Liver (tissue), 9 donors: Measurements from ENCODE around the gene CCDC7. TPM values are rescaled to one million over a fixed set of nuclear protein-coding genes. Genes with fewer than 3 reads are reported as not detected.

Experiments
- DNase-seq: peaks from one replicate; pipeline ENCODE4 v3.0.0-alpha.2; 2017; ENCODE audit warnings: low spot score
- H3K27ac ChIP-seq, 2 donors: one replicate each; pipeline ENCODE4 v1.7.0; 2013; ENCODE audit warnings: inconsistent platforms in 2 of 2, low read length in 2 of 2, control low read depth in 1 of 2, low read depth in 1 of 2, mild to moderate bottlenecking in 1 of 2
- H3K27me3 ChIP-seq, 4 donors: one replicate each; pipeline versions ENCODE4 v1.6.1 to v1.7.0; 2013; ENCODE audit warnings: low read length in 3 of 4, inconsistent platforms in 1 of 4, mild to moderate bottlenecking in 1 of 4, moderate library complexity in 1 of 4; ENCODE audit not compliant: control insufficient read depth in 4 of 4, insufficient read depth in 4 of 4
- H3K36me3 ChIP-seq, 4 donors: one replicate each; pipeline versions ENCODE4 v1.6.1 to v1.7.0; 2013; ENCODE audit warnings: low read length in 3 of 4, mild to moderate bottlenecking in 3 of 4, low read depth in 1 of 4, moderate library complexity in 1 of 4; ENCODE audit not compliant: control insufficient read depth in 4 of 4, insufficient read depth in 3 of 4
- H3K4me1 ChIP-seq, 4 donors: one replicate each; pipeline versions ENCODE4 v1.6.1 to v1.7.0; 2013; ENCODE audit warnings: low read length in 3 of 4, mild to moderate bottlenecking in 3 of 4, moderate library complexity in 1 of 4; ENCODE audit not compliant: control insufficient read depth in 4 of 4, insufficient read depth in 4 of 4
- H3K4me3 ChIP-seq, 3 donors: one replicate each; pipeline versions ENCODE4 v1.6.1 to v1.7.0; 2013; ENCODE audit warnings: low read length in 3 of 3, control low read depth in 1 of 3, low read depth in 1 of 3, mild to moderate bottlenecking in 1 of 3
- H3K9ac ChIP-seq, 2 donors: one replicate each; pipeline ENCODE4 v1.7.0; 2013; ENCODE audit warnings: low read length in 2 of 2, mild to moderate bottlenecking in 2 of 2, moderate library complexity in 2 of 2, control low read depth in 1 of 2, low read depth in 1 of 2
- H3K9me3 ChIP-seq, 4 donors: one replicate each; pipeline versions ENCODE4 v1.6.1 to v1.7.0; 2013; ENCODE audit warnings: low read length in 3 of 4; ENCODE audit not compliant: control insufficient read depth in 4 of 4
- EGR1 ChIP-seq, 2 donors: IDR thresholded peaks; 2 replicates each; pipeline ENCODE4 v1.6.1; 2016 to 2018; ENCODE audit warnings: antibody characterized with exemption in 2 of 2, low read depth in 2 of 2
- FOXA1 ChIP-seq: IDR thresholded peaks from 2 replicates; pipeline ENCODE4 v1.6.1; 2016; ENCODE audit warnings: antibody characterized with exemption
- FOXA2 ChIP-seq: IDR thresholded peaks from 2 replicates; pipeline ENCODE4 v1.6.1; 2016; ENCODE audit warnings: antibody characterized with exemption
- GABPA ChIP-seq, 2 donors: IDR thresholded peaks in 1 of 2; conservative IDR thresholded peaks in 1 of 2; 2 replicates each; pipeline ENCODE4 v1.6.1; 2016; ENCODE audit warnings: antibody characterized with exemption in 2 of 2, mild to moderate bottlenecking in 1 of 2, moderate library complexity in 1 of 2
- HNF4A ChIP-seq, 2 donors: conservative IDR thresholded peaks; 2 replicates each; pipeline ENCODE4 v1.6.1; 2016; ENCODE audit warnings: antibody characterized with exemption in 2 of 2, mild to moderate bottlenecking in 2 of 2
- HNF4G ChIP-seq: IDR thresholded peaks from 2 replicates; pipeline ENCODE4 v1.6.1; 2016; ENCODE audit warnings: antibody characterized with exemption
- JUND ChIP-seq, 2 donors: IDR thresholded peaks; 2 replicates each; pipeline ENCODE4 v1.6.1; 2016; ENCODE audit warnings: antibody characterized with exemption in 2 of 2
- NR2F2 ChIP-seq: IDR thresholded peaks from 2 replicates; pipeline ENCODE4 v1.6.1; 2016; ENCODE audit warnings: antibody characterized with exemption
- RAD21 ChIP-seq, 2 donors: IDR thresholded peaks; 2 replicates each; pipeline ENCODE4 v1.6.1; 2016; ENCODE audit warnings: antibody characterized with exemption in 2 of 2, mild to moderate bottlenecking in 2 of 2
- RXRA ChIP-seq, 2 donors: IDR thresholded peaks; 2 replicates each; pipeline ENCODE4 v1.6.1; 2017 to 2018; ENCODE audit warnings: antibody characterized with exemption in 2 of 2, mild to moderate bottlenecking in 1 of 2
- SP1 ChIP-seq: IDR thresholded peaks from 2 replicates; pipeline ENCODE4 v1.6.1; 2018; ENCODE audit warnings: antibody characterized with exemption, mild to moderate bottlenecking
- TAF1 ChIP-seq: conservative IDR thresholded peaks from 2 replicates; pipeline ENCODE4 v1.6.1; 2016; ENCODE audit warnings: antibody characterized with exemption, mild to moderate bottlenecking
- YY1 ChIP-seq: IDR thresholded peaks from 2 replicates; pipeline ENCODE4 v1.6.1; 2016; ENCODE audit warnings: antibody characterized with exemption, mild to moderate bottlenecking
- WGBS: extraction: QIAGEN DNeasy Blood & Tissue Kit; methylation state at CpG from one replicate; pipeline ENCODE4 v1.1.7; 2013; 5-methylcytosine and 5-hydroxymethylcytosine counted together
- polyA plus RNA-seq, 2 donors: library from polyadenylated mRNA; stranded (reverse) in 1 of 2; unstranded in 1 of 2; fragments of 200-250 nt in 1 of 2; fragments of >200 nt in 1 of 2; fragmentation: Nextera tagmentation in 1 of 2; extraction: Ambion mirVana in 1 of 2; gene quantifications; one replicate each; pipeline versions ENCODE4 v1.2.1 to v1.2.3, GENCODE V29; 2013 to 2015
- total RNA-seq, 2 donors: library from RNA; depleted of rRNA; stranded (reverse); fragments of >200 nt; gene quantifications; one replicate each; pipeline ENCODE4 v1.2.3, GENCODE V29; 2014
- TF ChIP-seq, protein P1 (sequence below): IDR thresholded peaks from 2 replicates; pipeline ENCODE4 v1.6.1; 2016; ENCODE audit warnings: antibody characterized with exemption
- TF ChIP-seq, protein P2 (sequence below): IDR thresholded peaks from 2 replicates; pipeline ENCODE4 v1.6.1; 2016; ENCODE audit warnings: antibody characterized with exemption
- TF ChIP-seq, protein P3 (sequence below): fragments of 150-350 bp; IDR thresholded peaks from 2 replicates; pipeline ENCODE4 v1.5.1; 2017; ENCODE audit warnings: improper control_type of control experiment, low read depth, low read length; ENCODE audit not compliant: missing input control
- TF ChIP-seq, protein P4 (sequence below): IDR thresholded peaks from 2 replicates; pipeline ENCODE4 v1.6.1; 2016; ENCODE audit warnings: antibody characterized with exemption
- TF ChIP-seq, protein P5 (sequence below): IDR thresholded peaks from 2 replicates; pipeline ENCODE4 v1.6.1; 2016; ENCODE audit warnings: antibody characterized with exemption, mild to moderate bottlenecking
- donor health status: healthy.
- donor health status: healthy.
- donor health status: healthy.
- donor health status: healthy.
- donor health status: healthy.

CCDC7 gene
- total and polyA plus RNA-seq, 4 donors: 0.47 to 5.9 (median 3.2) TPM

DNA sequence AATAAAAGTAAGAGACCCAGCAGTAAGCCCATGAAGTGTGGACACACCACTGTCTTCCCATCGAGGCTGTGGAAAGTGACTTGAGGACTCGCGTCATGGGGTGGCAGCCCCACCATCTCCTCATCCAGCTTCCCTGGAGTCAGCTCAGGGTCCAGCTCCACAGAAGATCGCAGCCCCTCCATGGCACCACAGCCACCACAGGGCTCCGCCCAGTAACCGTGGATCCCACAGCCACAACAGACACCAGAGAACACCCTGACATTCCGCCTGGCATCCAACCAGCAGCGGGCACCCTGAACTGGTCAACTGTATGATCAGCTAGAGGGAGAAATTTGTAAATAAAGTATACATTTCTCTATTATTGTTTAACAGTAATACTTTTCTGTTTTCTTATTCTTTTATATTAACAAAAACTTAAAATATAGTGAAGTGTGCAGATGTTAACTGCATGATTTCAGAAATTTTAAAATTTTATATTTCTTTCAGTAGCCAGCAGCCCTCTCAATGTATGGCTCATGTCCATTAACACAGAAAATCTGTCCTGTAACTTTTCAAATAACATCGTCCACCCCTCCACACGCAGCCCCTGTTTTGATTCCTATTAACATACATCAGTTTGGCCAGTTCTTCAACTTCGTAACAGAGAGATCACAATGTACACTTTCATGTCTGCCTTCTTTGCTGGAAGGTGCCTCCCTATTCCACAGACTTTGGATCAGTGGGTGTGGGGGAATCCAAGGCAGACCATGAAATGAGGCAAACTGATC is 442.4 kb downstream of the CCDC7 start:
- Histone ChIP-seq H3K9me3 (no peaks in the 10 kb centered on the region), H3K36me3 (no peaks in the 10 kb centered on the region), H3K4me3 (no peak overlapping the region), H3K27ac (no peak overlapping the region), H3K4me1 (no peaks in the 10 kb centered on the region), H3K27me3 (no peaks in the 10 kb centered on the region), H3K9ac (no peak overlapping the region)
- 95% methylated on average over 11 of the region's 11 CpGs for WGBS
- no peak for TF ChIP-seq RAD21 (IDR thresholded peaks at IDR 0.05)
- no peak for TF ChIP-seq YY1
- no peak for TF ChIP-seq FOXA2
- no peak for TF ChIP-seq JUND (IDR thresholded peaks at IDR 0.05)
- TF ChIP-seq, protein P1, sequence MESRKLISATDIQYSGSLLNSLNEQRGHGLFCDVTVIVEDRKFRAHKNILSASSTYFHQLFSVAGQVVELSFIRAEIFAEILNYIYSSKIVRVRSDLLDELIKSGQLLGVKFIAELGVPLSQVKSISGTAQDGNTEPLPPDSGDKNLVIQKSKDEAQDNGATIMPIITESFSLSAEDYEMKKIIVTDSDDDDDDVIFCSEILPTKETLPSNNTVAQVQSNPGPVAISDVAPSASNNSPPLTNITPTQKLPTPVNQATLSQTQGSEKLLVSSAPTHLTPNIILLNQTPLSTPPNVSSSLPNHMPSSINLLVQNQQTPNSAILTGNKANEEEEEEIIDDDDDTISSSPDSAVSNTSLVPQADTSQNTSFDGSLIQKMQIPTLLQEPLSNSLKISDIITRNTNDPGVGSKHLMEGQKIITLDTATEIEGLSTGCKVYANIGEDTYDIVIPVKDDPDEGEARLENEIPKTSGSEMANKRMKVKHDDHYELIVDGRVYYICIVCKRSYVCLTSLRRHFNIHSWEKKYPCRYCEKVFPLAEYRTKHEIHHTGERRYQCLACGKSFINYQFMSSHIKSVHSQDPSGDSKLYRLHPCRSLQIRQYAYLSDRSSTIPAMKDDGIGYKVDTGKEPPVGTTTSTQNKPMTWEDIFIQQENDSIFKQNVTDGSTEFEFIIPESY: no peak
- no peak for DNase-seq

DNA sequence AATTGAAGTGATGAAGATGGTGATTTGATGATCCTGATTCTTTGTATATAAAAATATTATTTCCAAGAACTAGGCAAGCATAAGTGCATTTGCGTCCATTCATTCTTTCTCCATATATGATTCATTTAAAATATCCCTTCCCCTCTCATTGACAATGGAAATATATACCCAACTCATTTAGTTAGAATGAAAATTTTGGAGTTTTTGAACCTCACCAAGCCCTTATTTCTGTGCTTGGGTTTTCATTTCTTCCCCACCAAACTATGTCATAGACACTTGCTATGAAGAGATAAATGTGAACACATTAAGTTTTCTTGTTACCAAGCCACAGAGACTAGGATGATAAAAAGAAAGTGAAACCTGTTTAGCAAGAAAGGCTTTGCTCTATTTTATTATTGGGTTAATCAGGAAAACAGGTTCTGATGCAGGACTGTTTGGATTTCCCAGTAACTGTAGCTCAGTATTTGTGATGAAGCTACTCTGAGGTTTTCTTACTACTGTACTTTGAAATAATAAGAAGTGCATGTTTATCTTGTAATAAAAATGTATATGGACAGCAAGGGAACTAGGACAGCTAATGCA is 443.8 kb downstream of the CCDC7 start:
- no peaks in the 10 kb centered on the region for H3K36me3 ChIP-seq
- WGBS: 98% methylated on average over 1 of the region's 1 CpG

More for the DNA sequence above, 443.8 kb downstream of the CCDC7 start:
- Histone ChIP-seq H3K4me1 (no peaks in the 10 kb centered on the region), H3K9ac (no peak overlapping the region), H3K27me3 (no peaks in the 10 kb centered on the region), H3K27ac (no peak overlapping the region), H3K4me3 (no peak overlapping the region), H3K9me3 (no peaks in the 10 kb centered on the region)
- DNase-seq: no peak
- no peak for TF ChIP-seq HNF4G
- TF ChIP-seq FOXA2: no peak
- no peak for TF ChIP-seq EGR1 (IDR thresholded peaks at IDR 0.05; ENCODE audit: low read depth in 2 of 2)
- no peak for TF ChIP-seq NR2F2
- TF ChIP-seq FOXA1: no peak
- TF ChIP-seq, protein P2, sequence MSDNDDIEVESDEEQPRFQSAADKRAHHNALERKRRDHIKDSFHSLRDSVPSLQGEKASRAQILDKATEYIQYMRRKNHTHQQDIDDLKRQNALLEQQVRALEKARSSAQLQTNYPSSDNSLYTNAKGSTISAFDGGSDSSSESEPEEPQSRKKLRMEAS: no peak
- no peak for TF ChIP-seq TAF1
- TF ChIP-seq YY1: no peak
- TF ChIP-seq RAD21 (IDR thresholded peaks at IDR 0.05): no peak
- TF ChIP-seq, protein P3, sequence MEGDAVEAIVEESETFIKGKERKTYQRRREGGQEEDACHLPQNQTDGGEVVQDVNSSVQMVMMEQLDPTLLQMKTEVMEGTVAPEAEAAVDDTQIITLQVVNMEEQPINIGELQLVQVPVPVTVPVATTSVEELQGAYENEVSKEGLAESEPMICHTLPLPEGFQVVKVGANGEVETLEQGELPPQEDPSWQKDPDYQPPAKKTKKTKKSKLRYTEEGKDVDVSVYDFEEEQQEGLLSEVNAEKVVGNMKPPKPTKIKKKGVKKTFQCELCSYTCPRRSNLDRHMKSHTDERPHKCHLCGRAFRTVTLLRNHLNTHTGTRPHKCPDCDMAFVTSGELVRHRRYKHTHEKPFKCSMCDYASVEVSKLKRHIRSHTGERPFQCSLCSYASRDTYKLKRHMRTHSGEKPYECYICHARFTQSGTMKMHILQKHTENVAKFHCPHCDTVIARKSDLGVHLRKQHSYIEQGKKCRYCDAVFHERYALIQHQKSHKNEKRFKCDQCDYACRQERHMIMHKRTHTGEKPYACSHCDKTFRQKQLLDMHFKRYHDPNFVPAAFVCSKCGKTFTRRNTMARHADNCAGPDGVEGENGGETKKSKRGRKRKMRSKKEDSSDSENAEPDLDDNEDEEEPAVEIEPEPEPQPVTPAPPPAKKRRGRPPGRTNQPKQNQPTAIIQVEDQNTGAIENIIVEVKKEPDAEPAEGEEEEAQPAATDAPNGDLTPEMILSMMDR: no peak
- TF ChIP-seq, protein P4, sequence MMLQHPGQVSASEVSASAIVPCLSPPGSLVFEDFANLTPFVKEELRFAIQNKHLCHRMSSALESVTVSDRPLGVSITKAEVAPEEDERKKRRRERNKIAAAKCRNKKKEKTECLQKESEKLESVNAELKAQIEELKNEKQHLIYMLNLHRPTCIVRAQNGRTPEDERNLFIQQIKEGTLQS: no peak
- TF ChIP-seq JUND (IDR thresholded peaks at IDR 0.05): no peak
- TF ChIP-seq, protein P5, sequence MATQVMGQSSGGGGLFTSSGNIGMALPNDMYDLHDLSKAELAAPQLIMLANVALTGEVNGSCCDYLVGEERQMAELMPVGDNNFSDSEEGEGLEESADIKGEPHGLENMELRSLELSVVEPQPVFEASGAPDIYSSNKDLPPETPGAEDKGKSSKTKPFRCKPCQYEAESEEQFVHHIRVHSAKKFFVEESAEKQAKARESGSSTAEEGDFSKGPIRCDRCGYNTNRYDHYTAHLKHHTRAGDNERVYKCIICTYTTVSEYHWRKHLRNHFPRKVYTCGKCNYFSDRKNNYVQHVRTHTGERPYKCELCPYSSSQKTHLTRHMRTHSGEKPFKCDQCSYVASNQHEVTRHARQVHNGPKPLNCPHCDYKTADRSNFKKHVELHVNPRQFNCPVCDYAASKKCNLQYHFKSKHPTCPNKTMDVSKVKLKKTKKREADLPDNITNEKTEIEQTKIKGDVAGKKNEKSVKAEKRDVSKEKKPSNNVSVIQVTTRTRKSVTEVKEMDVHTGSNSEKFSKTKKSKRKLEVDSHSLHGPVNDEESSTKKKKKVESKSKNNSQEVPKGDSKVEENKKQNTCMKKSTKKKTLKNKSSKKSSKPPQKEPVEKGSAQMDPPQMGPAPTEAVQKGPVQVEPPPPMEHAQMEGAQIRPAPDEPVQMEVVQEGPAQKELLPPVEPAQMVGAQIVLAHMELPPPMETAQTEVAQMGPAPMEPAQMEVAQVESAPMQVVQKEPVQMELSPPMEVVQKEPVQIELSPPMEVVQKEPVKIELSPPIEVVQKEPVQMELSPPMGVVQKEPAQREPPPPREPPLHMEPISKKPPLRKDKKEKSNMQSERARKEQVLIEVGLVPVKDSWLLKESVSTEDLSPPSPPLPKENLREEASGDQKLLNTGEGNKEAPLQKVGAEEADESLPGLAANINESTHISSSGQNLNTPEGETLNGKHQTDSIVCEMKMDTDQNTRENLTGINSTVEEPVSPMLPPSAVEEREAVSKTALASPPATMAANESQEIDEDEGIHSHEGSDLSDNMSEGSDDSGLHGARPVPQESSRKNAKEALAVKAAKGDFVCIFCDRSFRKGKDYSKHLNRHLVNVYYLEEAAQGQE: no peak
- TF ChIP-seq, protein P1: no peak
- TF ChIP-seq HNF4A (conservative IDR thresholded peaks at IDR 0.05): no peak
- TF ChIP-seq RXRA (IDR thresholded peaks at IDR 0.05): no peak
- TF ChIP-seq SP1: no peak
- TF ChIP-seq GABPA (IDR thresholded peaks at IDR 0.05 in 1 of 2, conservative IDR thresholded peaks at IDR 0.05 in 1 of 2): no peak
